Measurements from ENCODE around the gene MSX2.

DNA sequence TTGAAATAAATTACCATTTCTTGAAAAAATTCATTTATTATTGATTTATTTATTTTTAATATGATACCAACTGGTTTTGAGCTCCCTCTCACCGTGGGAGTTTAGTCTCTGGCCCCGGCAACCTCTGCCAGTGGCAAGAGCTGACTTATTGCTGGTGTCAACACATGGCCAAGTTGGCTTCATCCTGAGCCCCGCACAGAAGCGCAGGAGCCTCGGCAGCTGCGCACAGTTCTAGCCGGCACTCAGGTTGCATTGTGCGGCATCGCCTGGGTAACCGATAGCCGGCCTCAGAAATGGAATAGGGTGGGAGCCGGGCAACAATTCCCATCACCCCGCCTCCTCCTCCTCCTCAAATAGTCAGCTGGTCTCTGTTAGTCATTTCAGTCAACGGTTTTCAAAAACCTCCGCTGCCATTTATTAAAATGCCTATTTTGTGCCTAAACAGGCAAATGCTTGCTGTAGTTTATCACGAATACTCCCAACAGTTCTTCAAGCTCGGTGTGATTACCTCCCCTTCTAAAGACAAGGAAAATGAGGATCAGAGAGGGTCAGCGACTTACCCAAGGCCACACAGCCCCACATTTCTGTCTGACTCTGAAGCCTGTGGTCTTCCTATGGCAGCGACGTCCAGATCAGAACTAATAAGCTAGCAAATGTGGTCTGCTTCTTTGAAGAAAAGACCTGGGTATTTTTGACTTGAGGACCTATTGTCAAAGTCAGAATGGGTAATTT is 15.7 kb upstream of the MSX2 start:
- TF ChIP-seq BACH2 (CRISPR knock-in tag; IDR thresholded peaks at IDR 0.05; ENCODE audit: borderline replicate concordance), result no peak
- no peak for TF ChIP-seq ZFP30 (CRISPR knock-in tag; IDR thresholded peaks at IDR 0.05)
- no peak for TF ChIP-seq ISL1 (CRISPR knock-in tag; IDR thresholded peaks at IDR 0.05)
- TF ChIP-seq, protein P1, sequence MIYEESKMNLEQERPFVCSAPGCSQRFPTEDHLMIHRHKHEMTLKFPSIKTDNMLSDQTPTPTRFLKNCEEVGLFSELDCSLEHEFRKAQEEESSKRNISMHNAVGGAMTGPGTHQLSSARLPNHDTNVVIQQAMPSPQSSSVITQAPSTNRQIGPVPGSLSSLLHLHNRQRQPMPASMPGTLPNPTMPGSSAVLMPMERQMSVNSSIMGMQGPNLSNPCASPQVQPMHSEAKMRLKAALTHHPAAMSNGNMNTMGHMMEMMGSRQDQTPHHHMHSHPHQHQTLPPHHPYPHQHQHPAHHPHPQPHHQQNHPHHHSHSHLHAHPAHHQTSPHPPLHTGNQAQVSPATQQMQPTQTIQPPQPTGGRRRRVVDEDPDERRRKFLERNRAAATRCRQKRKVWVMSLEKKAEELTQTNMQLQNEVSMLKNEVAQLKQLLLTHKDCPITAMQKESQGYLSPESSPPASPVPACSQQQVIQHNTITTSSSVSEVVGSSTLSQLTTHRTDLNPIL (CRISPR knock-in tag; IDR thresholded peaks at IDR 0.05; ENCODE audit: low read depth), result no peak
- TF ChIP-seq OSR1 (CRISPR knock-in tag; IDR thresholded peaks at IDR 0.05), result no peak
- no peak for TF ChIP-seq ARNTL (CRISPR knock-in tag; IDR thresholded peaks at IDR 0.05; ENCODE audit: borderline replicate concordance, low read depth)
- TF ChIP-seq ESRRG (CRISPR knock-in tag; IDR thresholded peaks at IDR 0.05), result no peak
- TF ChIP-seq, protein P2, sequence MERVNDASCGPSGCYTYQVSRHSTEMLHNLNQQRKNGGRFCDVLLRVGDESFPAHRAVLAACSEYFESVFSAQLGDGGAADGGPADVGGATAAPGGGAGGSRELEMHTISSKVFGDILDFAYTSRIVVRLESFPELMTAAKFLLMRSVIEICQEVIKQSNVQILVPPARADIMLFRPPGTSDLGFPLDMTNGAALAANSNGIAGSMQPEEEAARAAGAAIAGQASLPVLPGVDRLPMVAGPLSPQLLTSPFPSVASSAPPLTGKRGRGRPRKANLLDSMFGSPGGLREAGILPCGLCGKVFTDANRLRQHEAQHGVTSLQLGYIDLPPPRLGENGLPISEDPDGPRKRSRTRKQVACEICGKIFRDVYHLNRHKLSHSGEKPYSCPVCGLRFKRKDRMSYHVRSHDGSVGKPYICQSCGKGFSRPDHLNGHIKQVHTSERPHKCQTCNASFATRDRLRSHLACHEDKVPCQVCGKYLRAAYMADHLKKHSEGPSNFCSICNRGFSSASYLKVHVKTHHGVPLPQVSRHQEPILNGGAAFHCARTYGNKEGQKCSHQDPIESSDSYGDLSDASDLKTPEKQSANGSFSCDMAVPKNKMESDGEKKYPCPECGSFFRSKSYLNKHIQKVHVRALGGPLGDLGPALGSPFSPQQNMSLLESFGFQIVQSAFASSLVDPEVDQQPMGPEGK (CRISPR knock-in tag; IDR thresholded peaks at IDR 0.05; ENCODE audit: borderline replicate concordance), result no peak

All from SK-N-SH treated with all-trans-retinoic acid at 6 μM for 48 hours (cell line).